Nephron (organoid): ENCODE results near the gene ARFGEF3.

Experiments used
- H3K27ac Mint-ChIP-seq, 3 experiments: 2 replicates each; pipeline ENCODE4 v1.8.0; 2020; ENCODE audit warnings: mixed read lengths in 3 of 3, mild to moderate bottlenecking in 2 of 3, moderate library complexity in 1 of 3
- H3K27me3 Mint-ChIP-seq: 2 replicates; pipeline ENCODE4 v1.8.0; 2021; ENCODE audit warnings: low read depth, mild to moderate bottlenecking, moderate library complexity, mixed read lengths
- H3K36me3 Mint-ChIP-seq: 2 replicates; pipeline ENCODE4 v1.8.0; 2020; ENCODE audit warnings: low read depth, mixed read lengths
- H3K4me1 Mint-ChIP-seq: 2 replicates; pipeline ENCODE4 v1.8.0; 2020; ENCODE audit warnings: mixed read lengths
- H3K4me3 Mint-ChIP-seq, 3 experiments: 2 replicates each; pipeline ENCODE4 v1.8.0; 2020; ENCODE audit warnings: mild to moderate bottlenecking in 3 of 3, mixed read lengths in 3 of 3, moderate library complexity in 2 of 3
- H3K9me3 Mint-ChIP-seq: 2 replicates; pipeline ENCODE4 v1.8.0; 2020; ENCODE audit warnings: mixed read lengths
- TF ChIP-seq, protein P1 (sequence below), 3 experiments: fragments of 200-600 bp; sonication (generic); IDR thresholded peaks; one replicate each; pipeline ENCODE4 v1.5.0; 2021; ENCODE audit warnings: antibody characterized with exemption in 3 of 3; ENCODE audit not compliant: unreplicated experiment in 3 of 3

The ARFGEF3 gene

DNA sequence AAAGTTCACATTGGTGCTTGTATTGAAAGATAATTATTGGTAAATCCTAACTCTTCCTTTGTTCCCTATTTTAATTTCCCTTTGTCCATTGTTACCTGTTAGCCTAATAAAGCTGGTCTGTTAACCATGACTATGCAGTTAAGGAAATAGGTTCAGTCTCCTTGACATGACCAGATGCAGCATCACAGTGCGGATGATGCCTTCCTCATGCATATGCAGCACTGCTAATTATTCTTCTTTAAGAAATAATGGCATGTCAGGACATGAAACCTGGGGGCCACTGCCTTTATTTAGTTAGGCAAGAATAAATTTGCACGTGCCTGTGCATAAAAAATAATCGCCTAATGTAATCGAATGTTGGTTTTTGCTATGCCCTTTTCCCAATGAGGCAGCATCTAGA, 40.1 kb downstream of the ARFGEF3 start:
- Mint-ChIP-seq H3K4me1 (no peaks in the 10 kb centered on the region), H3K9me3 (no peaks in the 10 kb centered on the region), H3K36me3 (no peaks in the 10 kb centered on the region), H3K27ac (no peak overlapping the region), H3K4me3 (no peak overlapping the region), H3K27me3 (peaks cover 3% of the 10 kb centered on the region)
- TF ChIP-seq, protein P1, sequence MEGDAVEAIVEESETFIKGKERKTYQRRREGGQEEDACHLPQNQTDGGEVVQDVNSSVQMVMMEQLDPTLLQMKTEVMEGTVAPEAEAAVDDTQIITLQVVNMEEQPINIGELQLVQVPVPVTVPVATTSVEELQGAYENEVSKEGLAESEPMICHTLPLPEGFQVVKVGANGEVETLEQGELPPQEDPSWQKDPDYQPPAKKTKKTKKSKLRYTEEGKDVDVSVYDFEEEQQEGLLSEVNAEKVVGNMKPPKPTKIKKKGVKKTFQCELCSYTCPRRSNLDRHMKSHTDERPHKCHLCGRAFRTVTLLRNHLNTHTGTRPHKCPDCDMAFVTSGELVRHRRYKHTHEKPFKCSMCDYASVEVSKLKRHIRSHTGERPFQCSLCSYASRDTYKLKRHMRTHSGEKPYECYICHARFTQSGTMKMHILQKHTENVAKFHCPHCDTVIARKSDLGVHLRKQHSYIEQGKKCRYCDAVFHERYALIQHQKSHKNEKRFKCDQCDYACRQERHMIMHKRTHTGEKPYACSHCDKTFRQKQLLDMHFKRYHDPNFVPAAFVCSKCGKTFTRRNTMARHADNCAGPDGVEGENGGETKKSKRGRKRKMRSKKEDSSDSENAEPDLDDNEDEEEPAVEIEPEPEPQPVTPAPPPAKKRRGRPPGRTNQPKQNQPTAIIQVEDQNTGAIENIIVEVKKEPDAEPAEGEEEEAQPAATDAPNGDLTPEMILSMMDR (IDR thresholded peaks at IDR 0.05; ENCODE audit: unreplicated experiment in 3 of 3): no peak

DNA sequence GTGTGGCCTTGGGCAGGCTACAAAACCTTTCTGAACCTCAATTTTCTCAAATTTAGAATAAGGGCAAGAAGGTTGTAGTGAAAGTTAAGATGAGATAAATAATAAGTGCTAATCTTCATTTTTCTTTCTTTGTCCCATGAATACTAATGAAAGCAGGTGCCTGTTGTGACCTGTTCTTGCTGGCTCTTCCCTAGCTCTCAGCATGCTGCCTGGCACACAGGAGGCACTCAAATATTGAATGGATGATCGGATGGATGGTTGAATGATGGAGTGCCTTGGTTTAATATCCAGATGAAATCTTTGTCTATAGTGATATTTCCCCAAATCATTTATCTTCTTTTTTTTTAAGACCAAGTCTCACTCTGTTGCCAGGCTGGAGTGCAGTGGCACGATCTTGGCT, 41.6 kb downstream of the ARFGEF3 start:
- TF ChIP-seq, protein P1 (IDR thresholded peaks at IDR 0.05; ENCODE audit: unreplicated experiment in 3 of 3): no peak
- Mint-ChIP-seq H3K4me1 (no peaks in the 10 kb centered on the region), H3K36me3 (no peaks in the 10 kb centered on the region), H3K27me3 (peaks cover 3% of the 10 kb centered on the region), H3K4me3 (no peak overlapping the region), H3K27ac (no peak overlapping the region), H3K9me3 (no peaks in the 10 kb centered on the region)

DNA sequence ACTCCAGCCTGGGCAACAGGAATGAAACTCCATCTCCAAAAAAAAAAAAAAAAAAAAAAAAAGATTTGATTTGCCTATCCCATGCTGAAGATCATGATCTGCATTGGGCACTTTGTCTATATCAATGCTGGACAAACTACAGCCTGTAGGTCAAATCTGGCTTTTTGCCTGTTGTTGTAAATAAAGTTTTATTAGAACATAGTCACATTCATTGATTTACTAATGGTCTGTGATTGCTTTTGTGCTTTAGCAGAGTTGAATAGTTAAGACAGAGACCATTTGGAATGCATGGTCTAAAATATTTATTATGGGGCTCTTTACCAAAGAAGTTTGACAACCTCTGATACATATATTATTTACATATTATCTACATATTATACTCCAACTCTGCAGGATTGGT, 42.6 kb downstream of the ARFGEF3 start:
- H3K4me3 Mint-ChIP-seq: no peak overlapping the region
- TF ChIP-seq, protein P1 (IDR thresholded peaks at IDR 0.05; ENCODE audit: unreplicated experiment in 3 of 3): no peak
- H3K27ac Mint-ChIP-seq: no peak overlapping the region
- H3K36me3 Mint-ChIP-seq: no peaks in the 10 kb centered on the region
- no peaks in the 10 kb centered on the region for H3K9me3 Mint-ChIP-seq
- H3K4me1 Mint-ChIP-seq: no peaks in the 10 kb centered on the region
- no peaks in the 10 kb centered on the region for H3K27me3 Mint-ChIP-seq

DNA sequence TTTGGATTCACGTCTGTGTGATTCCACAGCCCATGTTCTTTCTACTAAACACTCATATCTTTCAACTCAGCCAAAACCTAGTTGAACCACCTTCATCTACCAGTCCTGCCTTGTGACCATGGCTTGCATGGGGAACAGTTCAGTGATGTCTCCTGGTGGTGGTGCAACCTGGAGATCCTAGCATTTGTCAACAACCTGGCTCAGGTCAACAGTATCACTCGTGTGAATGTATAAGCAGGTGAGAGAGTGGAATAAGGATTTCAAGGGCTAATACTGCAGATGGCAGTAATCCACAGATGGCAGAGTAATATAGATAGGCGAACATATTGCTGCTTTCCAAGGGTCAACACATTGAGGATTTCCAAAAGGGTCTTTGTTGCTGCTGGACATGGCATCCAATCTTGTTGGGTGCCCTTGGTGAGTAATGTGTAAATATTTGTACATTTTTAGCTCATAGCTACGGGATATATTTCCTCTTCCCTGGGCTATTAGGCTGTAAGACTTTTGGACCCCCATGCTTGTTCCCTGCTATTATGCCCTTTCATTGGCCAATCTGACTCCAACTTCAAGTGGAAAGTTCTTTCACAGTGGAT, 43.1 kb downstream of the ARFGEF3 start:
- TF ChIP-seq, protein P1 (IDR thresholded peaks at IDR 0.05; ENCODE audit: unreplicated experiment in 3 of 3): no peak
- Mint-ChIP-seq H3K36me3 (no peaks in the 10 kb centered on the region), H3K4me3 (no peak overlapping the region), H3K9me3 (no peaks in the 10 kb centered on the region), H3K27ac (no peak overlapping the region), H3K4me1 (no peaks in the 10 kb centered on the region), H3K27me3 (no peaks in the 10 kb centered on the region)

DNA sequence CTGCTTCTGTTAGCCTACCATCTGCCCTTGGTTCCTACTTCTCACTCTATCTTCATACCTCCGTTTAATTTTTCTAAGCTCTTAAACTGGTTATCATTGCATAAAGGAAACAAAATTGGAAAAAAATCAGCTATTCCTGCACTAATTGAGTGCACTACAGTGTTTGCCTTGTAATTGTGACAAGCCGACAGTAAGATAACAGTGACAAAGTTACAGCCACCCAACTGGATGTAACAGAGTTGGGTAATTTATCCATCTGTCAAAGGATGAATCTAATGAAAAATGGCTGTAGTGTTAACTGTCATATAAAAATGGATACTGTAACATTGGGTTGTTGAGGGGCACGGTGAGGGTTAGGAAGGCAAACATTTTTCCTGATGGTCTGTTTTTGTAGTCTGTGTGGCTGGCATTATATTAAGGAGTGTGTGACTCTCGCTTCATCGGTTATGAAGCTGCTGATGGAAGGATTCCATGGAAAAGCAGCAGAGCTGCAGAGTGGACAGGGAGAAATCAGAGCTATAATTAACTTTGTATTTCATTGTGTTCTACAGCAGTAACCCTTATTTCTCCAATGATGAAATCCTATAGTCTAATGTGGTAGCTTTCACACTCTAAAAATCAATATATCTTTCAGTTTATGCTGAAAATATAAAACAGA, 43.8 kb downstream of the ARFGEF3 start:
- Mint-ChIP-seq H3K27ac (no peak overlapping the region), H3K27me3 (no peaks in the 10 kb centered on the region), H3K9me3 (no peaks in the 10 kb centered on the region), H3K4me3 (no peak overlapping the region), H3K4me1 (no peaks in the 10 kb centered on the region), H3K36me3 (no peaks in the 10 kb centered on the region)
- TF ChIP-seq, protein P1 (IDR thresholded peaks at IDR 0.05; ENCODE audit: unreplicated experiment in 3 of 3): no peak

DNA sequence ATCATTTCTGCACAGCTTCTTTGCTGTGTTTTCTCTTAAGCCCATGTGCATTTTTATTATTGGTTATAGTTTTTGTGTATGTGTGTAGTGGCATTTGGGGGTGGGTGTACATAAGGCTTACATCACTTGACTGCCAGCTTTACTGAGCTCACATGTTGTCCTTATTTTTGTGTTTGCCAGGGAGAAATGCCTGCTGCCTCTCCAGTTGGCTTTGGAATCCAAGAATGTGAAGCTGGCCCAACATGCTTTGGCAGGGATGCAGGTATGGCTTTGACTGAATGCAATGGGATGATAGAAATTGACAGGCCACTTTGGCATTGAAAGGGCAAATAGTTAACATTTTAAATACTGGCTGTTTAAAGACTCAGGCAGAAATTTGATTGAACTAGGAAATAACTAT, 45.1 kb downstream of the ARFGEF3 start:
- no peak overlapping the region for H3K27ac Mint-ChIP-seq
- no peaks in the 10 kb centered on the region for H3K27me3 Mint-ChIP-seq
- no peaks in the 10 kb centered on the region for H3K9me3 Mint-ChIP-seq
- no peaks in the 10 kb centered on the region for H3K4me1 Mint-ChIP-seq
- no peak overlapping the region for H3K4me3 Mint-ChIP-seq
- TF ChIP-seq, protein P1 (IDR thresholded peaks at IDR 0.05; ENCODE audit: unreplicated experiment in 3 of 3): no peak
- H3K36me3 Mint-ChIP-seq: no peaks in the 10 kb centered on the region
